ENCODE results near the gene DEGS1.

DEGS1 gene

DNA sequence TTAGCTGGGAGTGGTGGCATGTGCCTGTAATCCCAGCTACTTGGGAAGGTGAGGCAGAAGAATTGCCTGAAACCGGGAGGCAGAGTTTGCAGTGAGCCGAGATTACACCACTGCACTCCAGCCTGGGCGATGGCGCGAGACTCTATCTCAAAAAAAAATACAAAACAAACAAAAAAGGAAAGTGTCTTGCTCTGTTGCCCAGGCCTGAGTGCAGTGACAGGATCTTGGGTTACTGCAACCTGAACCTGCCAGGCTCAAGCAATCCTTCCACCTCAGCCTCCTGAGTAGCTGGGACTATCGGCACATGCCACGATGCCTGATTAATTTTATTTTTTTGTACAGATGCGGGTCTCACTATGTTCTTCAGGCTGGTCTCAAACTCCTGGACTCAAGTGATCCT lies 33.3 kb downstream of the DEGS1 start:
- DNase-seq (ENCODE audit: low read depth), result no peak

DNA sequence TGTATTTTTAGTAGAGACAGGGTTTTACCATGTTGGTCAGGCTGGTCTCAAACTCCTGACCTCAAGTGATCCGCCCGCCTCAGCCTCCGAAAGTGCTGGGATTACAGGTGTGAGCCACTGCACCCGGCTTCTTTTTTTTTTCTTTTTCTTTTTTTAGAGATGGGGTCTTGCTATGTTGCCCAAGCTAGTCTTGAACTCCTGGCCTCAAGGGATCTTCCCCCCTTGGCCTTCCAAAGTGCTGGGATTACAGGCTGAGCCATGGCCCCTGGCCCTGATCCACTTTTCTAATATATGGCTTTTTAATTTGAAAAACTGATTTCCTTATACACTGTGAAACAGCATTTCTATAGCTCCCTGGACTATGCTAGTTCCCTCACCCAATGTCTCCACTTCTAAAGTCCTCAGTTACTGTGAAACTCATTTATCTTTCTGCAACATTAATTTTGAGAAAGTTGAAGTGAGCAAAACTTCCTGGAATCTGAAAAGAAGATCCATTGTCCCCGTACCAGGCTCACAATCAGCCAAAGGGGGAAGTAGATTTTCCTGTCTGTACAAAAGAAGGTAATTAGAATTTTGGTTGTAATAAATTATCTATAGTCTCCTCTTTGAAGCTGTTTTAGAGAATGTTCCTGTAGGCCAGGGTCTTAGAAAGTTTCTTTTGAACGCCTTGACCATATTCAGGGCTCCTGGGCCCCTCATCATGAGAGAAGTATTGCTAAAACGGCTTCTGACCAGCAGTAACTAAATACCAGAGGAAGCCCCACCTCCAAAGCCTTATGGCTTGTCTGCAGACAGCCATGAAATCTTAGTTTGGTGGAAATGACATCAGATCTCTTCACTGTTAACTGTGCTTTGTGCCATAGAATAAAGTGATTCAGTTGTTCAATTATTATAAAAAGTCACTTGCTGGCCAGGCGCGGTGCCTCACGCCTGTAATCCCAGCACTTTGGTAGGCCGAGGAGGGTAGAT lies 34.9 kb downstream of the DEGS1 start:
- no peak for DNase-seq (ENCODE audit: low read depth)

DNA sequence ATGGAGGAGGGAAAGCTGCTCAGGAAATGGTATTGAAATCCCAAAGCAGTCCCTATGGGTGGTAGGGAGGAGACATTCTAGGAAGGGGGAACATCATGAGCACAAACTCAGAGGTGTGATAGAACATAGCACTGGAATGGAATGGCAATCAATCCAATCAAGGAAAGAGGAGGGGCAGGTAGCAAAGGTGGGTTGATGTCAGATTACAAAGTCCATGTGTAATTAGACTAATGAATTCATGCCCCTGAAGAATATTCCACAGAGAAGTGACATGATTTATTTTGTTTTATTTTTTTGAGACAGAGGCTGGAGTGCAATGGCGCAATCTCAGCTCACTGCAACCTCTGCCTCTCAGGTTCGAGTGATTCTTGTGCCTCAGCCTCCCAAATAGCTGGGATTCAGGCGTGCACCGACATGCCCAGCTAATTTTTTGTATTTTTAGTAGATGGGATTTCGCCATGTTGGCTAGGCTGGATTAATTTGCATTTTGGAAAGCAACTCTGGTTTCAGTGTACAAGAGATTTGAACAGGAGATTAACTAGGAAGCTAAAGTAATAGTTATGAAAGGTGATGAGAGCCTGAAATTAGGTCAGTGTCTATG lies 36.1 kb downstream of the DEGS1 start:
- no peak for DNase-seq (ENCODE audit: low read depth)

DNA sequence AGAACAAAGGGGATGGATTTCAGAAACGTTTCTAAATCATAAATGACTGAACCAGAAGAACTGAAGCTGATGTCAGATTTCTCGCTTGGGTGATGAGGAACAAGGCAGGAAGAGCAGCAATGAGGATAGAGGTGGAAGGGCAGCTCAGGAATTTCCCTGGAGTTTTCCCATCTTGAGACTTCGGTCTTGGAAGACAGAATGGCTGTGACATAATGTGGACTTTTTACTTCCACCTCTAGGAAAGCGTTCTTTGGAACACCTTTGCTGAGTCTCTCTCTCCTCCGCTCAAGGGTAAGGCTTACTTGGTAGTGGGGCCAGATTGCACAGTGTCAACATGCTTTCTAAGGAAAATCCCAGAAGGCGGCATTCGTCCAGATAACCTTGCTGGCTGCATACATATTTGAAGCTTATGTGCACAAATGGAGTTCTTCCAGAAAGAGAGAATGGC lies 36.6 kb downstream of the DEGS1 start:
- no peak for DNase-seq (ENCODE audit: low read depth)

DNA sequence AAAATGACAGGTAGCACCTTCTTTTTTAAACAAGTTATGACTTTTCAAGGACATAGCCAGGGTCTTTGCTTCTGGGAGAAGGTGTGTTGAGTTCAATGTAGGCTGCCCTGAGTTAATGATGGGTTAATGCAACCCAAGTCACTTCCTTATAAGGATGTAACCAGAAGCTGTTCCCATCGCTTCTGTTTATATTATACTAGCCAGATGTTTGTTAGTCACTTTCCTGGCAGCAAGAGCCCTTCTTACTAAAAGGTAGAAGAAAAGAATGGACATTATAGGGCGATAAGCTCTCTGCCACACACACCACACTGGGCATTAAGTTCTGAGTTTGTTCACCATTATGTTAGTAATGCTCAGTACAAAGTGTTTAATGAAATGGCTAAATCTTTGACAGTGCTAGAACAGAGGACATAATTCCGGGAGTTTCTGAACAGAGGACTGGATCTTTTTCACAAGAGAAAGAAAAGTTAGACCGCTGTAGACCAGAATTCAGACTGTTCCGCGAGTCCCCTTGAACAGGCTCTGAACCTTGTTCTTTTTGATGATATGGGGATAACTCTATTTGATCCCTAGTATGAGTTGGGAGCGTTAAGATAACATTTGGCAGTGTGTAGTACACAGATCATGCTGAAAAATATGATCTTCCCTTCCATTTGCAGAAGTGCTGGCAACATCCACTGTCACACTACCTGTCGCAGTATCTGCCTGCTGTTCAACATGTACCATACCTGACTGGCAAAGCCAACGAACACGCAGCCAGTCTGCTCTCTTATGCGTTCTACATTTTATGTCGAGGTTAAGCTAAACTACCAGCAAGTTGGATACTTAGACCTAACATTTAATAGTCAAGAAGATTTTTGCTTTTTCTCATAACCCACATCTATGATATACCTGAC lies 41.0 kb downstream of the DEGS1 start:
- DNase-seq (ENCODE audit: low read depth), result peak; percentile 95

DNA sequence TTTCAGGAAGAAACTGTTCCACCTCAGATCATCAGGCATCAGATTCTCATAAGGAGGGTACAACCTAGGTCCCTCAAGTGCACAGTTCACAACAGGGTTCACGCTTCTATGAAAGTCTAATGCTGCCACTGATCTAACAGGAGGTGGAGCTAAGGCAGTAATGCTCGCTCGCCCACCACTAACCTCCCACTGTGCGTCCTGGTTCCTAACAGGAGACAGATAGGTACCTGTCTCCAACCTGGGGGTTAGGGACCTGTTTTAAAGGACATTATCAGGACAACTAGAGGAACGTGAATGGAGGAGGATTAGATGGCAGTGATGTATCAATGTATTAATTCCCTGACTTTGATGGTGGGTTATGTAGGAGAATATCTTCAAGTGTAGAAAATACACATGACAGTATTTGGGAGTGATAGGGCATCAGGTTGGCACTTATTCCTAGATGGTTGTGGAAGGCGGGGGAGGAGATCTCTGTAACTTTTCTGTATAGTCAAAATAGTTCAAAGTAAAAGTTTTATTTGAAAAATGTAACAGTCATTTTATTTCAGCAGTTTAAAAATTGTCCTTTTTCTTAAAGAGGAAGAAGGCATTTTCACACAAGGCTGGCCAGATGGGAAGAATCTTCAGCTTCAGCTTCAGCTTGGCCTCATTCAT lies 43.9 kb downstream of the DEGS1 start:
- DNase-seq (ENCODE audit: low read depth), result no peak

DNA sequence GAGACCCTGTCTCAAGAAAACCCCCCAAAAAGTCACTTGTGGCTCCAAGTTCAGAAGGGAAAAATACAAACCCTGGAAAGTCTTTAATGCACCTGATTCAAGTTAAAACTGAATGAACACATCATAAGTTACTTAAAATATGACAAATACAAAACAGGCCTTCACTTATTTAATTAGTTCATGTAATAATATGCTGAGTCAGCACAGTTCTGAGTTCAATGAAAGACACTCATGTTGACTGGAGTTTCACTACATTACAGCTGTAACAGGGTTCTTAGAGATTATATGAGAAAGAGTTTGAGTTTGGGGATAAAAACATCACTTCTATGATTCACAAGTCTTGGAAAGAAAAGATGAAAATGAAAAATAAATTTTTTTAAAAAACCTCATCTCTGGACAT lies 51.0 kb downstream of the DEGS1 start:
- no peak for DNase-seq (ENCODE audit: low read depth)

DNA sequence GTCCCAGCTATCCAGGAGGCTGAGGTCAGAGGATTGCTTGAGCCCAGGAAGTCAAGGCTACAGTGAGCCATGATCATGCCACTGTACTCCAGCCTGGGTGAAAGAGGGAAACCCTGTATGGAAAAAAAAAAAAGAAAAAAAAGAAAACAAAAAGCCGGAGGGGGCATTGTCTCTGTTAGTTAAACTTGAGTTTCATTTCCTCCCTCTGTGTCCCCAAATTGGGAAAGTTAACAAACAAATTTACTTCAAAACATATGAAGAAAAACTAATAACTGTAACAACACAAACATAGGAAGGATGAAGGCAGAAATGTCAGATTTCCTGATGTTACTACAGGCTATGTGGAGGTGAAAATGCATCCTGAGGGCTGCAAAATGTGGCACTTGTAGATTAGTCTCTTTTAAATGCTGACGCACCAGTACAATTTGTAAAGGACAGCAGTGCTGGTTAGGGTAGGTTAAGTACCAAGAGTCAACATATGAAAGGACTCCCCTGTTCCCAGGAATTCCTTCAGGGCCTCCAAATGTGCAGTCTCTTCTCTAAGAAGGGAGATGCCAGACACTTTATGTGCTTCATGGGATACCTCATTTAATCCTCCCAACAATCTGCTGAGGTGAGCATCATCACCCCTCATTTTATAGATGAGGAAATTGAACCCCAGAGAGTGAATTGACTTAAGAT lies 52.9 kb downstream of the DEGS1 start:
- no peak for DNase-seq (ENCODE audit: low read depth)

DNA sequence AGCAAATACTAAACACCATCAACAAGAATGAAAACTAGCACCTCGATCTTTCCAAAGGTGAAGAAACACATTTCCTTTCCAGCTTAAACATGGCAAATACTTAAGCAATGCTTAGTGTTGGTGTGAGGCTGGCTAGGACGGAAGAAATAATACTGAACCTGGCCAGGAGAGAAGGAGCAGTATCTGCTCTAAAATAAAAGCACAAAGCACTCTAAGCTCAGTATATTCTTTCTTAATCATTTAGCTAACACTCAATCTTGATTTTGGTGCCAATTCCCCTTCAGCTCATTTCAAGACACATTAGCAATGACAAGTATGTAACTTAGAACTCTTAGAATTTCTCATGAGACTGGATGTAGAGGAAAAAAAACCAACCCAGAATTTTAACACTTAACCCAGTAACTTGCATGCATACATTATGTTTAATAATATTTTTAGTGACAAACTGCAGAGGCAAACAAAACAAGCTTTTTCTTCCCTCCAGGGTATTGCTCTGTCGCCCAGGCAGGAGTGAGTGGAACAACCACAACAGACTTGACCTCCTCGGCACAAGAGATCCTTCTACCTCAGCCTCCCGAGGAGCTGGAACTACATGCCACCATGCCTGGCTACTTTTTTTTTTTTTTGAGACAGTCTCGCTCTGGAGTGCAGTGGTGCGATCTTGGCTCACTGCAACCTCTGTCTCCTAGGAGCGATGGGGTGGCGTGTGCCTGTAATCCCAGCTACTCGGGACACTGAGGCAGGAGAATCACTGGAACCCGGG lies 54.3 kb downstream of the DEGS1 start:
- no peak for DNase-seq (ENCODE audit: low read depth)

DNA sequence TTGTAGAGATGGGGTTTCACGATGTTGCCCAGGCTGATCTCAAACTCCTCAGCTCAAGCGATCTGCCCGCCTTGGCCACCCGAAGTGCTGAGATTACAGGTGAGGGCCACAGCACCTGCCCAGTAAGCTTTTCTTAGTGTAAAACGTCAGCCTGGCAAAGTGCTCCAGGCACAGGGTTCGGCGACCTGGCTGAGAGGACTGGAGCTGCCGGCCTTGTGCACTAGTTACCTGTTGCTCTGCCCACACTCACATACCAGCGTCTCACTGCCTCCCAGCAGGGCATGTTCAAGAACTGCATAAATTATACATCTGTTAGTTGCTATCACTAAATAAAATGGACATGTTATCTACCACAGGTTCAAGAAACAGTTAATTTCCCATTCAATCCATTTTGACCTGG lies 55.2 kb downstream of the DEGS1 start:
- DNase-seq (ENCODE audit: low read depth), result no peak

DNA sequence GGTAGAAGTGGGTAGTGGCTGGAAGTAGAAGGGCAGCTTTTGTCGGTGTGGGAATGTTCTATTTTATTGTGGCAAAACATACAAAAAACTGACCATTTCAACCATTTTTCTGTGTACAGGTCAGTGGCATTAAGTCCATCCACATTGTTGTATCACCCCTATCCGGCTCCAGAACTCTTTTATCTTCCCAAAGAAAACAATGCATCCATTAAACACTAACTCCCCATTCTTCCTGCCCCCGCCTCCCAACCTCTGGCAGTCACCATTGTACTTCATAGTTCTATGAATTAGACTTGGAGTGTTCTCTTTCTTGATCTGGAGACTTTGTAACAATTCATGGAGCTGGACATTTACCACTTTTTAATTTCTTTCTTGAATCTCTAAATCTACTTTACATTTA lies 55.7 kb downstream of the DEGS1 start:
- no peak for DNase-seq (ENCODE audit: low read depth)
